KOPT-K1 (cell line): ENCODE results near the gene CHID1.

Experiments
- H3K27ac ChIP-seq: fragments of 200-600 bp; sonication (generic); 2 replicates; pipeline ENCODE4 v1.5.1; 2016; ENCODE audit warnings: antibody characterized with exemption, mild to moderate bottlenecking, low read depth, low read length; ENCODE audit not compliant: poor library complexity, severe bottlenecking
- H3K36me3 ChIP-seq: fragments of 200-600 bp; sonication (generic); 2 replicates; pipeline ENCODE4 v1.5.1; 2017; ENCODE audit warnings: antibody characterized with exemption, mild to moderate bottlenecking, low read length, moderate library complexity; ENCODE audit not compliant: insufficient read depth
- H3K9me3 ChIP-seq: fragments of 200-600 bp; sonication (generic); 2 replicates; pipeline ENCODE4 v1.5.1; 2017; ENCODE audit warnings: antibody characterized with exemption, low read length, mild to moderate bottlenecking; ENCODE audit not compliant: insufficient read depth, poor library complexity, severe bottlenecking

The CHID1 gene

GRCh38 chr11:924406-925157, 14.0 kb upstream of the CHID1 start:
- no peaks in the 10 kb centered on the region for H3K9me3 ChIP-seq
- no peak overlapping the region for H3K27ac ChIP-seq
- H3K36me3 ChIP-seq: no peaks in the 10 kb centered on the region

GRCh38 chr11:923691-924405, 13.2 kb upstream of the CHID1 start:
- no peak overlapping the region for H3K27ac ChIP-seq
- no peaks in the 10 kb centered on the region for H3K9me3 ChIP-seq
- no peaks in the 10 kb centered on the region for H3K36me3 ChIP-seq

DNA sequence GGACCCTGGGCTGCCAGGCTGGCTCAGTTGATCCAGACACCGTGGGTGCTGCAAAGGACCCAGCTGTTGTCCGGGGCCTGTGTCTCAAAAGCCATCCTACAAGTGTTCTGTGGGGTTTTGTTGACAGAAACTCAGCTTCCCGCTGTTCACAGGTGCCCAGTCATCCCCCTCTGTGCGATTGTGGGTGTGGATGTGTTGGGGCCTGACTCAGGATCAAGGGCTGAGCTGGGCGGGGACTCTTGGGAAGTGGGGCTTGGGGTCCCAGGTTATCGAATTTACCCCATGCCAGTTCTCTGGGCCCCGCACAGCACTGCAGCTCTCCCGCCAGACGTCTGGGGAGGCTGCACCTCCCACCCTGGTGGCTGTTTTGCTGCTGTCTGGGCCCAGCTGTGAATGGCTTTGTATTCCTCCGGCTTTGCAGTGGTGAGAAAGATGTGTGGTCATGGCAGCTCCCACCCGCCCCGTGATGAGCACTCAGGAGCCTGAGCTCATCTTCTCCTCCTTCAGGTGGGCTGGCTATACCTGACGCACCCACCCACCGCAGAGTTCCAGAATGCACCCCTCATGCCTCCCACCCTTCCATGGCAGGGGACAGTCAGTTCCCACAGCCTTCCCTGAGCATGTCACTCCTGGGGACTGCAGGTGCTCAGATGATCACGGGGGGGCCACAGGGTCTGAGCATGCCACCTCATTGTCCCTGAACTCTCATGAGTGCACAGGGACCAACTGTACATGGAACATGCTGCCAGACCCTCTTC, 11.5 kb upstream of the CHID1 start:
- H3K9me3 ChIP-seq: no peaks in the 10 kb centered on the region
- H3K36me3 ChIP-seq: no peaks in the 10 kb centered on the region
- no peak overlapping the region for H3K27ac ChIP-seq

- Histone ChIP-seq H3K27ac (no peak overlapping the region), H3K36me3 (no peaks in the 10 kb centered on the region), H3K9me3 (no peaks in the 10 kb centered on the region)
These were observed 6.8 kb upstream of the CHID1 start for GRCh38 chr11:917426-917825.

DNA sequence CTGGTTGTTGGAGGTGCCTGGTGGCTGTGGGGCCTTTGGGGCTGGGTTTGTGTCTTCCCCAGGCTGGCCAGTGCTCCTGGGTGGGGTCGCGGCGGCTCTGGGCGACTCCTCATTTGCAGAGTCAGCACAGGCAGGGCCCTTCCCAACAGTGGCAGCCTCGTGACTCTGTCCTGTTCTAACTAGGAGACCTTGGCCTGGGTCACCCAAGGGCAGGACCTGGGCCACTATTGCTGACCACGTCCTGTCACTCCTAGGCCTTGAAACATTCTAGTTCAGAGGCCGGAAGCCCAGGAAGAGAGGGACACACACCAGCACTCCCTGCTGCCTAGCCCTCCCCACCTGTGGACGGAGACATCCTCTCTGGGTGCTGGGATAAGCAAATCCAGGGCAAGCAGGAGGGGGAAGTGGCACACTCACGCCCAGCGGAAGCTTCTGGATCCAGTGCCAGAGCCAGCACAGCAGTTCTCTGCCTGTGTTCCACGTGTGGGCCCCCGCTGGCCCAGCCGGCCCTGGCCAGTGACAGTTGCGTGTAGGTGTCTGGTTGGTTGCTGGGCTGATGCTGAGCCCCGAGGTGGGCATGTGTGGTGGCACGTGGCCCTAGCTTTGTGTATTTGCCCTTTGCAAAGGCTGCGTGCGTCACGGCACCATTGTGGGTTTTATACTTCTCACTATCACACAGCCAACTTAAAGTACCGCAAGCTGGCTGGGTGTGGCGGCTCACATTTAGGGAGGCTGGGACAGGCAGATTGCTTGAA, 4.3 kb upstream of the CHID1 start:
- Histone ChIP-seq H3K36me3 (no peaks in the 10 kb centered on the region), H3K27ac (no peak overlapping the region), H3K9me3 (no peaks in the 10 kb centered on the region)

DNA sequence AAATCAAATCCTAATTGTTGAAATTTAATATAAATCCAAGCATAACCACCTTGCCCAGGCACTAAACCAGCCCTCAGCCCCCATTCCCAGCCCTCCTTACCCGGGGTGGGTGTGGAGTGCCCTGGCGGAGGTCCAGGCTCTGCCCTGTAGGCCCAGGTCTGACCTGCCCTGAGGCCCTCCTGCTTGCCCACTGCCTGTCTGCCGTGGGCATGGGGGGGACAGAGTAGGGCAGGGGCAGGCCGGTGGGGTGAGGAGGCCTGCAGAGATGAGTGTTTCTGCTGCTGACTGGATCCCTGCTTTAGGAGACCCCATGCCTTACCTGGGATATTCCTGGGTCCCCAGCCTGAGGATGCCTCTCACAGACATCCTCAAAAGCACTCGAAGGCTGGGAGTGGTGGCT, 3.6 kb upstream of the CHID1 start:
- Histone ChIP-seq H3K36me3 (no peaks in the 10 kb centered on the region), H3K9me3 (no peaks in the 10 kb centered on the region), H3K27ac (no peak overlapping the region)

DNA sequence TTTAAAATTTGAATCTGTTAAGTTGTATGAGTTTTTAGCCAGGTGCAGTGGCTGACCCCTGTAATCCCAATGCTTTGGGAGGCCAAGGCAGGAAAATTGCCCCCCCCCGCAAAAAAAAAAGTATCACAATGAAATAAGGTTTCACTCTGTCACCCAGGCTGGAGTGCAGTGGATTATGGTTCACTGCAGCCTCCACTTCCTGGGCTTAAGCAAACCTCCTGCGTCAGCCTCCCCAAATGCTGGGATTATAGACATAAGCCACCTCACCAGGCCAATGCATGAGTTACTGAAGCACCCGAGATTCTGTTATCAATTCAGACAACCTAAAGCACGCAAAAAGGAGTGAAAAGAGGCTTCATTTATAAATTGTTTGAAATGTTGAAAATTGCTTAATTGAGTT, 2.4 kb upstream of the CHID1 start:
- Histone ChIP-seq H3K36me3 (no peaks in the 10 kb centered on the region), H3K27ac (no peak overlapping the region), H3K9me3 (no peaks in the 10 kb centered on the region)

- H3K9me3 ChIP-seq: no peaks in the 10 kb centered on the region
- no peak overlapping the region for H3K27ac ChIP-seq
- H3K36me3 ChIP-seq: no peaks in the 10 kb centered on the region; the same call in 1 of the 2 replicates
These were observed 1.7 kb upstream of the CHID1 start for GRCh38 chr11:912266-912665.

DNA sequence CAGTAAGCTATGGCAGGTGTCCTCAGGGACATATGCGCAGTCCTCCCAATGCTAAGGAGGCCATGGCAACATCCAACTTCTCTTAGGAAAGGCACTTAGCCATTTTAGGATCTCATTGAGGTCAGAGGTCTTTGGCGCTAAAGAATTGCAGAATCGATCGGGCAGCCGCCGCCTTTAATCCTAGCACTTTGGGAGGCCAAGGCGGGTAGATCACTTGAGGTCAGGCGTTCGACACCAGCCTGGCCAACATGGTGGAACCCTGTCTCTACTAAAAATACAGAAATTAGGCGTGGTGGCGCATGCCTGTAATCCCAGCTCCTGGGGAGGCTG, 1.2 kb upstream of the CHID1 start:
- H3K27ac ChIP-seq: peak overlapping the region; percentile 64
- H3K9me3 ChIP-seq: no peaks in the 10 kb centered on the region
- H3K36me3 ChIP-seq: no peaks in the 10 kb centered on the region; the same call in 1 of the 2 replicates

DNA sequence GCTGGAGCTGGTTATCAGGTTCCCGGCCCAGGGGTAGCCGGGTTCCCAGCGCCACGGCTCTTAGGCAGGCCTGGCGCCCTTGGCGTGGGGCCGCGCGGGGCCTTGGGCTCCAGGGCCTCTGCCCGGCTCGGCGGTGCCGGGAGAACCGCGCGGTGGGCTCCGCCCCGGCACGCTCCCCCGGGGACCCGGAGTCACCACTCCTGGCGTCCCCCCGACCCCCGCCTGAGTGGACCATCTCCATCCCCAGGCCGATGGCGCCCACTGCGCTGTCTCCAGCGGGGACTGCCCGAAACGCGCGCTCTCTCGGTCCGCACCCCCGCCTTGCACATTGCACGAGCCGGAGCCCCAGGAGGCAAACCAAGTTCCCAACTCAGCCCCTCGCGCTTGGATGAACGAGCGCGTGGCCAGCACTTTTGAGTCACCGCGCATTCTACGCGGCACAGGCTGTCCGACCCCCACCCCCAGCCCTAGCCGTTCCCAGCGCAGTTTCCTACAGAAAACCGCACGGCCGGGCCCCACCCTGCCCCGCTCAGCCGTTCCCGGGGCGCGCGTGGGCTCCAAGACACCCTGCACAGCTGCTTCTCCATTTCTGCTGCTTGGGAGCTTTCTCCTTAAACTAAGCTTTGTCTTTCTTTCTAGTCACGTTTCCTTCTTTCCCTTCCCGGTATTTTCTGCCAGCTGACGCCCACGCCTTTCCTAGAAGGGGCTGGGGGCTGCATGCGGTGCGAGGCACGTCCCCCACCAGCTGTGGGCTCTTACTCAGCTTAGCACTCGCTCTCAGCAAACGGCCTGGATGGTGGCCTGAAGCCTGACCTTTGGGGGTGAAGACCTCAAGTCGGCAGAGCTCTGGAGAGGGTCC, 650 bp upstream of the CHID1 start:
- H3K9me3 ChIP-seq: no peaks in the 10 kb centered on the region
- peaks cover 3% of the 10 kb centered on the region; the same call in 1 of the 2 replicates for H3K36me3 ChIP-seq
- H3K27ac ChIP-seq: peak overlapping the region; percentile 64

GRCh38 chr11:910044-910588, 494 bp downstream of the CHID1 start:
- Histone ChIP-seq H3K27ac (peak overlapping the region; percentile 64), H3K36me3 (peaks cover 9% of the 10 kb centered on the region; the same call in 1 of the 2 replicates), H3K9me3 (no peaks in the 10 kb centered on the region)

- peak overlapping the region; percentile 64 for H3K27ac ChIP-seq
- no peaks in the 10 kb centered on the region for H3K9me3 ChIP-seq
- peaks cover 16% of the 10 kb centered on the region for H3K36me3 ChIP-seq
These were observed 1.2 kb downstream of the CHID1 start for GRCh38 chr11:909406-909805.

GRCh38 chr11:908273-908672, 2.3 kb downstream of the CHID1 start:
- Histone ChIP-seq H3K9me3 (no peaks in the 10 kb centered on the region), H3K27ac (no peak overlapping the region), H3K36me3 (peaks cover 28% of the 10 kb centered on the region)

DNA sequence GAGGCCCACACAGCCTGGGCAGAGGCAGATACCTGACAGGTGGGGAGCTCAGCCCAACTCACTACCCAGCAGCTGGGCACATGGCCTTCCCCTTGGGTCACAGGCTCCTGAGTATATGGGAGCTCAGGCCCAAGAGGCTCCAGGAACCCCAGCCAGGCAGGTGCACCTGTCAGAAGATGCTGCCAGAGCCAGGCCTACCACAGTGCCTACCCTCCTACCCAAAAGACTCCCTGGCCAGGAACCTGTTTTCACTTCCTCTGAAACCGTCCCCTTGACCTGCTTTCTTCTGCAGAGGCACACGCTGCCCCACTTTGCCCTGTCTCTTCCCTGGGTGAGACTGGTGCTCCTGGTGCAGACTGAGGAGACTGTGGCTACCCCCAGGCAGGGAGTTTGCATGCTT, 2.9 kb downstream of the CHID1 start:
- Histone ChIP-seq H3K36me3 (peaks cover 34% of the 10 kb centered on the region), H3K9me3 (no peaks in the 10 kb centered on the region), H3K27ac (no peak overlapping the region)
